Retina (tissue), 1 donor: ENCODE data around the gene CFDP1.
"Not testable (repeated sequence)": the region's sequence is repeated elsewhere in the genome, so short reads cannot be mapped to it uniquely, and the experiment has no call there.

ENCODE experiments used
- DNase-seq: peaks from one replicate; pipeline ENCODE4 v3.0.0-alpha.2; 2016

CFDP1 gene

GRCh38 chr16:75287708-75288107, 145.6 kb downstream of the CFDP1 start:
- DNase-seq = no peak

DNA sequence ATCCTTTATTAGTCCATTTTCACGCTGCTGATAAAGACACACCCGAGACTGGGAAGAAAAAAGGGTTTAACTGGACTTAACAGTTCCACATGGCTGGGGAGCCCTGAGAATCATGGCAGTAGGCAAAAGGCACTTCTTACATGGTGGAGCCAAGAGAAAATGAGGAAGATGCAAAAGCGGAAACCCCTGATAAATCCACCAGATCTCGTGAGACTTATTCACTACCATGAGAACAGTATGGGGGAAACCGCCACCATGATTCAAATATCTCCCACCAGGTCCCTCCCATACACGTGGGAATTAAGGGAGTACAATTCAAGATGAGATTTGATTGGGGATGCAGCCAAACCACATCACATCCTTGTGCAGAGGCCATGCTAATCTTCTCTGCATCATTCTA, 146.9 kb downstream of the CFDP1 start:
- no peak for DNase-seq

- DNase-seq = no peak
These were observed 150.6 kb downstream of the CFDP1 start for GRCh38 chr16:75282466-75283281.

DNA sequence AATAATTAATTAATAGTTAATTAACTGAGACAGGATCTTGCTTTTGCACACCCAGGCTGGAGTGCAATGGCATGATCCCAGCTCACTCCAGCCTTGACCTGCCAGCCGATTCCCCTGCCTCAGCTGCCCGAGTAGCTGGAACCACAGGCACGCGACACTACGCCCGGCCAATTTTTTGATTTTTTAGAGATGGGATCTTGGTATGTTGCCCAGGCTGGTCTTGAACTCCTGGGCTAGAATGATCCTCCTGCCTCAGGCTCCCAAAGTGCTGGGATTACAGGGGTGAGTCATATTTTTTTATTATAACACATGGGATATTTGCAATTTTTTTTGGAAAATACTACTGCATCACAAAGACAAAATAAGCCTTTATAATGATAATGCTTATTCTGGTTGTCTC, 151.5 kb downstream of the CFDP1 start:
- DNase-seq = no peak

- not testable (repeated sequence) for DNase-seq
These were observed 152.3 kb downstream of the CFDP1 start for GRCh38 chr16:75281009-75281408.

GRCh38 chr16:75280331-75280804, 152.9 kb downstream of the CFDP1 start:
- DNase-seq = no peak

GRCh38 chr16:75279305-75279704, 154.0 kb downstream of the CFDP1 start:
- DNase-seq = no peak

DNA sequence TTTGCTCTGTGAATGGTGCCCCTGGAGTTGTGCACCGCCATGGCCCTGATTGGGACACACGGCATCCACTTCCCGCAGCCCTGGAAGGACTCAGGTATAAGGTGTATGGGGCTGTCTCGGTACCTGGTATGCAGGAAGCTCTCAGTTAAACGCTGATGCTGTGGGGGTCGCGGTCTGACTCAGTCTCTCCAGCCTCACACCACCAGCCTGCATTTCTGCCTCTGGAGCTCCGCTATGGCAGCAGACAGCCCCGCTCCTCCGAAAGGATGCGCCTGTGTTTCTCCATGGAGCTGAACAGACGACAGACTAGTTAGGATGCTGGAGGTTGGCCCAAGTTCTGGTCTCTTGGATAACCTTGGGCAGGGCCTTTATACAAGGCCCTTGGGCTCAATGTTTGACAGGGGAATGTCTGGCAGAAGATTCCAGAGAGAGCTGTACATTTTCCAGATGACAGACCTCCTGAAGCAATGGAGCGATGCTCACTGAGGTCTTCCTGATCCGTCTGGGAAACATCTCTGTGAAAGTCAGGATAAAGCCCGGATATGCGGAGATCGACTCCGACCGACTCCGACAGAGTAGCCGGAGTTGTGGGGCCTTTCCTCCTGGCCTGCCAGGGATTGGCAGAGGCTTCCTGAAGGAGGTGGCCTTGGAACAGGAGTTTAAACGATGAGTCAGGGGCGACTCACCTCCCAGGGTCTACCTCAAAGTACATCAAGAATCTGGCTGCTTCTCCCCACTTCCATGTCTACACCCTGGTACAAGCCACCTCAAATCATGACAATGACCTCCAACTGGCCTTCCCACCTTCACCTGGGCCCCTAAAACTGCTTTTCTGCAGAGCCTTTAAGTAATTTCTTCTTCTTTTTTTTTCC, 160.0 kb downstream of the CFDP1 start:
- no peak for DNase-seq

GRCh38 chr16:75272629-75273028, 160.7 kb downstream of the CFDP1 start:
- not testable (repeated sequence) for DNase-seq

DNA sequence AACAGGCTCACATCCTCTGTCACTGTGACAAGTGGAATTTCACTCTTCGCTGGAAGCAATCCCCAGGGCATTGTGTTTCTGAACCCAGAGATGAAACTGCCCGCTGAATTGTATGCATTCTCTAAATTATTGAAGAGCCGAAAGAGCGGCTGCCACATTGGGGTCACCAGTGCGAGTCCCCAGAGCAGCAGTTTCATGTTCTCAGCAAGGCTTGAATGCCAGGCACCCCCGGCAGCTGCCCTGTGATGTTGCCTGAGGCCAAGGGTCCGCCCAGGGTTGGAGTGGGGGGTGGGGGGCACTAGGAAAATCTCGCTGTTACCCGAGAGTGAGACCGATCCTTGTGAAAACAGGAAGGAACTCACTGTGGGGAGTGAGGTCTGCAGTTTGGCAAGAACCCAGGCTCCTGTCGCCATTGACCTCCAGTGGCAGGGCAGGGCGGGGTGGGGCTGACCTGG, 161.2 kb downstream of the CFDP1 start:
- DNase-seq = no peak

- peak; percentile 80 for DNase-seq
These were observed 161.7 kb downstream of the CFDP1 start for GRCh38 chr16:75271441-75272096.

- not testable (repeated sequence) for DNase-seq
These were observed 163.9 kb downstream of the CFDP1 start for GRCh38 chr16:75269358-75269757.

DNA sequence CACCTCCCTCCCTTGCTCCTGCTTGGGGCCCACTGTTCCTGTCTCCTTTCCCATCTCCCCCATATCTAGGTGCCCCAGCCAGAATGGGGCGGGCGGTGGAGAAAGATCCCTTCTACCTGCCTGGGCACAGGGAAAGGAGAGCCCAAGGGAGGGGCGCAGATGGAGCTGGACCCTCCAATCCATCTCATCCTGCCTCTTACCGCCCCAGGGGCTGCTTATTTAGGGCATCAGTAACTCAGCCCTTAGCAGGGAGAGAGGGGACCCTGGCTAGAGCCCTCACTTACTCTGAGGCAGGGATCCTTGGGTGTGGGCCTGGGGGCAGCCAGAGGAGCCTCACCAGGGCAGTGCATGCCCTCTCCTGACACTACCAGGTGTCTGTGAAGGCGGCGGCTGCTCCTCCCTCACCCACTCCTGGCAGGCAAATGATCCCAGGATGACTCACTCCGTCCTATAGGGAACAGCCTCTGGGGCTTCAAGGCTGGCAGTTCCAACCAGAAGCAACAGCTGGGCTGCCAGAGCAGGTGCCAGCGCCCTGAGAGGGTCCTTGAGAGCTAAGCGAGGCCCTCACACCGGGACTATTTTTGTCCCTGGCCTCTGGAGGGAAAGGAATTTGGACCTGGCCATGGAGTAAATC, 165.6 kb downstream of the CFDP1 start:
- DNase-seq = peak; percentile 9

DNA sequence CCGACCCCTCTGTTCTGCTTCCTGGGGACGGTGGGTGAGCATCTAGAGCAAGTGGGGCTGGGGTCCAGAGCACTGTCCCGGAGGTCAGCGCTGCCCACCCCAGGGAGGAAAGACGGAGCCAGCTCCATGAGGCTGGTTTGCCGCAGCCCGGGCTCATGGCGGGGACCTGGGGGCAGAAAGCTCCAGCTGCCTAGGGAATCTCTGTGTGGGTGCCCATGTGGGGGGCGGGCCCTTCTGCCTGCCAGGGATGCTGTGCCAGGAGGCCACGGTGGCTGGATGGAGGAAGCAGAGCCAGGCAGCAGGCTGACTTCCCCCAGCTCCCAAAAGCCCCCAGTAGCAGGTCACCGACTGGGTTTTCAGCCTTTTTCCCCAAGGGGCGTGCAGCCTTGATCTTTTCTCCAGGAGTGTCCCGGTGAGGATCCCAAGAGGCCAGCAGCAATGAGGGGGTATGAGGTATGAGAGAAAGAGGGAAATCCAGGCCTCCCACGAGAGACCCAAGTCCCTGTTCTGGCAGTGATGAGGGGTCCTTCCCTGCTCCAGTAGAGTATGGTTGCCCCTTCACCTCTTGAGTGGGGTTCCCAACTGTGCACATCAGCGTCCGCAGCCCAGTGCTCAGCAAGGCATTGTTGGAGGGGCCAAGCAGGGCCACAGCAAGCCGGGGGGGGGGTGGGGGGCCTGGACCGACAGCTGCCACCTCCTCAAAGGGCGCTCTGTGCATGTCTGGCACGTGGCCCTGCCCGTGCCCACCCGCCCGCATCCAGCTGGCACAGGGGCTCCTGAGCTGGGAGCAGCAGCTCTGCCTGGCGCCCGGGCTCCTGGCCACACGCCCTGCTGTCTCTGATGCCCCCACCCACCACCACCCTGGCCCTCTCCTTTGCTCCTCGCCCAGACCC, 166.3 kb downstream of the CFDP1 start:
- DNase-seq = peak; percentile 10

DNA sequence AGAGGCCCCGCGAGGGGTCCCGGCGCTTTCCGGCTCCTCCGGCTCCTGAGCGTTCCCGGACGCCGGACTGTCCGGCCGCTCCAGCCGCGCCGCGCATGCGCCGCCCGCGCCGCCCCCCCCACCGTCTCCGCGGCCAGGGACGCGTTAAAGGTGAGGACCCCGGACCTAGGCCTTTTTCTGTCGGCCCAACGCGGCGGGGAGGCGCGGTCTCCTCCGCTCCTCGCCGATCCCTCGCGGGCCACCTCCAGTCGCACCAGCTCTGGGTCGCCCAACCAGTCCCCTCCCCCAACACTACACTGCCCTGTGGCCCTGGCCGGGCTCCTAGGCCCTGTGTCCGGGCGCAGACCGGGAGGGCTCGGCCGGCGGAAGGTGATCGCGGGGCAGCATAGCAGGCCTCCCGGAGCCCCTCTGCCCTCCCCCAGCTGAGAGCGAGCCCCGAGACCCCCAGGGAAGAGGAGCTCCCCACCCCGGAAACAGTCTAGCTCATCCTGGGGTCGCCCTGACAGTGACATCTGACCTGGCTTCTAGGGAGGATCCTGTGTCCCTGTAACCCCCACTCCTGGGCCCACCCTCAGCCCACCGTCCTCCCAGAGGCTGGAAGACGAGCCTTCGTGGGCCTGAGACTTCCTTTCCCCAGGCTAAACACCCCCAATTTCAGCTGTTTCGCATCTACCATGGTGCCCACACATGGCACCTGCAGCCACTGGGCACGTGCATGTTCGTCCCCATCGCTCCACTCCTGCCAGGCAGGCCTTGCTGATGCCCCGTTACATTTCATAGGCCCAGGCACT, 167.2 kb downstream of the CFDP1 start:
- DNase-seq = peak; percentile 93

GRCh38 chr16:75264999-75265910, 168.0 kb downstream of the CFDP1 start:
- DNase-seq = peak; percentile 71

DNA sequence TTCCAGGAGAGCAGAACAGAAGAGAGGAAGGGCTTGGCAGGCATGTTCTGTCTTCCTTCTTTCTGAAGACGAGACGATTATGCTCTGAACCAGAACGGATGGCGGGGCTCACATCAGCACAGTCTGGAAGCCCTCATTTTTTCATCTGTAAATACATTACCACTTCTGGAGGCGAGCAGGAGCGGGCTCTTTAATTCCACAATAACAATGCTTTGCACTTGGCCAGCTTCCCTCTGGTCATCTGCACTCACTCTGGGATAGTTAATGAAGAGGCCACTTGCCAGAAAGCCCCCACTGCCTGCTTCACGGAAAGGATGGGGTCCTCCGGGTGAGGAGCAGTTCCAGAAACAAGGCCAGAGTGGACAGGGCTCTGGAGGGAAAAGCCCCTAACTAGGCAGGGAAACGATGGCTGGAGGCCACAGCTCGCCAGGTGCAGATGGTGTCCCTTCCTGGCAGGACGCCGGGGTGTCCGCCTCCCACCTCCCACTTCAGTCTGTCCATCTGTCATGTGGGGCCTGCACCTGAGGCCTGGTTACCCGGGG, 168.8 kb downstream of the CFDP1 start:
- DNase-seq = no peak

GRCh38 chr16:75263963-75264445, 169.3 kb downstream of the CFDP1 start:
- no peak for DNase-seq
